HG02870 (cell line): Measurements from ENCODE around the gene GUCY2C.

Experiments used
- ATAC-seq: cut with Tn5 transposase; IDR thresholded peaks from one replicate; pipeline ENCODE4 v1.9.1; 2021; ENCODE audit warnings: mild to moderate bottlenecking, moderate library complexity; ENCODE audit not compliant: unreplicated experiment

Gene GUCY2C

GRCh38 chr12:14629832-14630710 lies 66.3 kb downstream of the GUCY2C start:
- peak; percentile 98 for ATAC-seq

GRCh38 chr12:14628771-14629170 lies 67.6 kb downstream of the GUCY2C start:
- ATAC-seq: no peak

GRCh38 chr12:14621826-14622225 lies 74.6 kb downstream of the GUCY2C start:
- ATAC-seq: peak; percentile 65

GRCh38 chr12:14619741-14620501 lies 76.5 kb downstream of the GUCY2C start:
- ATAC-seq: peak; percentile 68

- no peak for ATAC-seq
Measured at GRCh38 chr12:14618983-14619382, 77.4 kb downstream of the GUCY2C start.

GRCh38 chr12:14614704-14615121 lies 81.7 kb downstream of the GUCY2C start:
- peak; percentile 42 for ATAC-seq

GRCh38 chr12:14613718-14614117 lies 82.7 kb downstream of the GUCY2C start:
- ATAC-seq: peak; percentile 94

- ATAC-seq: no peak
Measured at GRCh38 chr12:14612898-14613445, 83.4 kb downstream of the GUCY2C start.

GRCh38 chr12:14612250-14612649 lies 84.1 kb downstream of the GUCY2C start:
- no peak for ATAC-seq

- no peak for ATAC-seq
Measured at GRCh38 chr12:14611640-14612203, 84.7 kb downstream of the GUCY2C start.

GRCh38 chr12:14607568-14607967 lies 88.8 kb downstream of the GUCY2C start:
- ATAC-seq: no peak

- no peak for ATAC-seq
Measured at GRCh38 chr12:14605401-14605989, 90.9 kb downstream of the GUCY2C start.

- ATAC-seq: no peak
Measured at GRCh38 chr12:14601692-14602478, 94.5 kb downstream of the GUCY2C start.

- no peak for ATAC-seq
Measured at GRCh38 chr12:14597480-14597879, 98.9 kb downstream of the GUCY2C start.

GRCh38 chr12:14591719-14592118 lies 104.7 kb downstream of the GUCY2C start:
- no peak for ATAC-seq

GRCh38 chr12:14589169-14590004 lies 107.0 kb downstream of the GUCY2C start:
- no peak for ATAC-seq

GRCh38 chr12:14588571-14588970 lies 107.8 kb downstream of the GUCY2C start:
- ATAC-seq: no peak

- no peak for ATAC-seq
Measured at GRCh38 chr12:14578646-14579045, 117.8 kb downstream of the GUCY2C start.

- ATAC-seq: peak; percentile 83
Measured at GRCh38 chr12:14577344-14577743, 119.1 kb downstream of the GUCY2C start.
